SK-N-MC (cell line): ENCODE results near the gene FANCC.

Experiments
- EZH2 ChIP-seq: fragments of 200-600 bp; sonication (generic); IDR thresholded peaks from one replicate; pipeline ENCODE4 v1.6.1; 2017; ENCODE audit warnings: antibody characterized with exemption
- POLR2AphosphoS5 ChIP-seq: IDR thresholded peaks from 2 replicates; pipeline ENCODE4 v1.6.1; 2012; ENCODE audit warnings: mild to moderate bottlenecking, low read depth, low read length, borderline replicate concordance

- TF ChIP-seq EZH2, result no peak
- no peak for TF ChIP-seq POLR2AphosphoS5
Measured at GRCh38 chr9:95343725-95344287, 26.3 kb upstream of the FANCC start.
